ENCODE data around the gene SELENOT.
A peak's percentile ranks its signal among the peaks of the same experiment; 100 is the strongest.
"Not testable (repeated sequence)": the region's sequence is repeated elsewhere in the genome, so short reads cannot be mapped to it uniquely, and the experiment has no call there.

SELENOT gene

GRCh38 chr3:150607267-150608065 lies 4.3 kb downstream of the SELENOT start:
- DNase-seq (ENCODE audit: low spot score), result no peak

- no peak for DNase-seq (ENCODE audit: low spot score)
Measured at GRCh38 chr3:150609988-150610387, 6.9 kb downstream of the SELENOT start.

GRCh38 chr3:150610785-150611184 lies 7.7 kb downstream of the SELENOT start:
- no peak for DNase-seq (ENCODE audit: low spot score)

GRCh38 chr3:150611666-150612065 lies 8.5 kb downstream of the SELENOT start:
- DNase-seq (ENCODE audit: low spot score), result no peak

GRCh38 chr3:150612494-150612893 lies 9.4 kb downstream of the SELENOT start:
- DNase-seq (ENCODE audit: low spot score), result no peak

- DNase-seq (ENCODE audit: low spot score), result no peak
Measured at GRCh38 chr3:150613034-150613433, 9.9 kb downstream of the SELENOT start.

GRCh38 chr3:150613709-150614480 lies 10.8 kb downstream of the SELENOT start:
- DNase-seq (ENCODE audit: low spot score), result peak; percentile 28

DNA sequence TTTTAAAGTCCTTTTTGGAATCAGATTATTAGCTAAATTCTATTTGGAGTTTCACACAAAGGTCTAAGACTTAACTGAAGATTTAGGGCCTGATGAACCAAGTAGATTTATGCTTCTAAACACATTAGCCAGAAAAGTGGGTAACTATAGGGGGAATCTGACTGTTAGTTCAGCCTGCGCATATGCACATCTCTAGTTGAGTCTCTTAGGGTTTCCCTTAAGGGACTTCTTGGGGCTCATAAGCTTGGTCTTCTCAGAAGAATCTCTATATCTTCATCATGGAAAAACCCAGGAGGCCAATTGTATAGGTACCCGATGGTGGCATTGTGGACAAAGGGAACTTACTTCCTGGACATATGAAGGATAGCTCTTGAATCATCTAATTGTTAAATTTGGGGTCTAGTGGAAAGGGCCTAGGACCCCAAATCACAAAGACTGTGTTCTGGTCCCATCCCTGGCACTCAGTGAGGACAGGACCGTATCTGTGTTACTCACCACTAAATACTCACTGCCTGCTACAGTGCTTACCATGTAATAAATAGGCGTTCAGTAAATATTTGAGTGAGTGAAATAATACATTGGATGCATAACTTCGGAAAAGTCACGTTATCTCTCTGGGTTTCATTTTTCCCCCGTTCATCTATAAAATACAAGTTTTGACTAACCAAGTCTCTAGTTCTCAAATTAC lies 17.0 kb downstream of the SELENOT start:
- no peak for DNase-seq (ENCODE audit: low spot score)

DNA sequence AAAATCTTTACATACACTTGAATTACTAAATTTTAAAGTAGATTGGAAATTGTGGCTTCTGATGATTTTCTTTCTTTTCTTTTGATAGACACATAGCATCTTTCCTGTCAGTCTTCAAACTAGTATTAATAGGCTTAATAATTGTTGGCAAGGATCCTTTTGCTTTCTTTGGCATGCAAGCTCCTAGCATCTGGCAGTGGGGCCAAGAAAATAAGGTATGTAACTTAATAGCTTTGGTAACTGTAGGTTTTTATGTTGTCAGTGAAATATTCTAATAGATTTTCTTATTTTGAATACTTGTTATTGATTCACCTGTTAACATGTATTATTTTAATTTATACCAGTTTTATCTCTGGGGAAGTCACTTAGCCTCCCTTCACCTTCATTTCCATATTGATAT lies 19.8 kb downstream of the SELENOT start:
- not testable (repeated sequence) for DNase-seq (ENCODE audit: low spot score)

DNA sequence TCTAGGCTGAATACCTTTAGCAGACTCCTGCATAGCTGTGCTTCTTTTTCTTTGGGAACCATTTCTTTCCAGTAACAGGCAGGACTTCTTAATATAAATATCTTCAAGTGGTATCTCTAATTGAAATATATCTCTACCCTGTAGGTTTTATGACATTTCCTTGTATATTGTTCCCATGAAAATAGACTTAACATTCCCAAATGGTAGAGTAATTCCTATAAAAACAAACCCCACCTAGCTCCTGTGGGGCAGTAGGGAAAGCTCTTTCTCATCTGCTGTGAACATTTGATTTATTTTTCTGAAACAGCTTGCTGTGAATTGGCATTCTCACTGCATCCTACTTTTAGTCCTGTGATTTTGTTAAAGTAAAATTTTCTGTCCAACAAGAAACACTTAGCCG lies 20.8 kb downstream of the SELENOT start:
- DNase-seq (ENCODE audit: low spot score), result no peak

DNA sequence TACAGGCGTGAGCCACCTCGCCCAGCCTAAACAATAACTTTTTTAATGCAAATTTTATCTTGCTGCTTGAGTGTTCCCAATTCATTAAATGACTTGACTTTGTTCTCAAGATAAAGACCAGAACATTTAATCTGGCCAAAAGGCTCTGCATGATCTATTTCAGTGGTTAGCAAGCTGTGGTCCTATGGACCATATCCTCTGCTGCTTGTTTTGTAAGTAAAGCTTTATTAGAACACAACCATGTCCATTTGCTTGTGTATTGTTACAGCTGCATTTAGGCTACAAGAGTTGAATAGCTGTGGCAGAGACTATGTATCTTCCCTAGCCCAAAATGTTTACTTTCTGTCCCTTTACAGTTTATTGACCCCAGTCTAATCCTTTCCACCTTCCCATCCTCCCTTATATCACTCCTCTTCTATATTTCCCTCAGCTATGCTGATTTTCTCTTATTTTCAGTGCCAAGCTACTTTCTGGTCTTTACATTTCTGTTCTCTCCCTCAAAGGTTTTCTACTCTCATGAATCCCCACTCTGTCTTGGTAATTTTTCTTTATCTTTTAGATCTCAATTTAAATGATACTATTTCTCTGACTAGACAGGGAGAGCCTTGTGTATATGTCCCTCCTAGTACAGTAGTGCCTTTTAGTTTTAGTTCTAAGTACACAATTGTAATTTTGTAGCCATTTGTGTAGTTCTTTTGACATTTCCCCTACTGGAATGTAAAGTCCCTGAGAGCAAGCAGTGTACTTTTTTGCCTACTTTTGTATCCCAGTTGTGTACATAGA lies 23.2 kb downstream of the SELENOT start:
- DNase-seq (ENCODE audit: low spot score), result no peak

- DNase-seq (ENCODE audit: low spot score), result no peak
Measured at GRCh38 chr3:150627557-150627956, 24.4 kb downstream of the SELENOT start.

DNA sequence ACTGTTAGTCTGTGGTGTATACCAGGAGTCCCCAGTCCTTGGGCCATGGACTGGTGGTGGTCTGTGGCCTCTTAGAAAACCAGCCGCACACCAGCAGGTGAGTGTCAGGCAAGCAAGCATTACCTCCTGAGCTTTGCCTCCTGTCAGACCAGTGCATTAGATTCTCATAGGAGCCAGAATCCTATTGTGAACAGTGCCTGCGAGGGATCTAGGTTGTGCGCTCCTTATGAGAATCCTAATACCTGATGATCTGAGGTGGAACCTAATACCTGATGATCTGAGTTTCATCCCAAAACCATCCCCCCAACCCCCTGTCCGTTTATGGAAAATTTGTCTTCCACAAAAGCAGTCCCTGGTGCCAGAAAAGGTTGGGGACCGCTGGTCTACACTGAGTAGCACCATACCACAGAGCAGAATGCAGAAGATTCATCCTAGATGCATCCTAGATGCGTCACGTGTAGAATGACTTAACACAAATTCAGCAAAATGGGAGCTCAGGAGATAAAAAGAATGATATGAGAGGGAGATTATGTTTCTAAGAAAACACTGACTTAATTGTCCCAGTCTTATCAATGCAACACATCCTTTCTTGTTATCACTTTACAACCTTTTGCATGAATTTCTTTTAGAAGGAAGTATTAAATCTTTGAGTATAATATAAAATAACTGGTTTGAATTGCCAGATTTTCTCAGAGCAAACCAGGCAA lies 28.5 kb downstream of the SELENOT start:
- DNase-seq (ENCODE audit: low spot score), result no peak

GRCh38 chr3:150635076-150635475 lies 32.0 kb downstream of the SELENOT start:
- DNase-seq (ENCODE audit: low spot score), result no peak

DNA sequence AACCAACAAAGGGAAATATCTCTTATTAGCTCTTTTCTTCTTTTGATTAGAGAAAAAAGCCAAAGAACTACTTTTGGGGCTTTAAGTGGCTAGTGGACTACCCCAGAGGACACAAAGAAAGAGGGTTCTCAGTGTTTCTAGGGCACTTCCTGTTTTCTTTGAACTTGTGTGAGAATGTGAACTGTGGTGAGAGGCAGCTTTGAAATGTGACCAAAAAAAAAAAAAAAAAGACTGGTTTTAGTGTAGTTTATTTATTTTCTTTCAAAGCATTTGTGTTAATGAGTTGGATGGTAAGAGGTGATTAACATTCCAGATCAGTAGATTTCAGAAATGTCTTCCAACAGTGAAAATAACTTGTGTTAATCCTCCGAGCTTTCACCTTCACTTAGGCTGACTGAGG lies 32.4 kb downstream of the SELENOT start:
- peak; percentile 48 for DNase-seq (ENCODE audit: low spot score)

DNA sequence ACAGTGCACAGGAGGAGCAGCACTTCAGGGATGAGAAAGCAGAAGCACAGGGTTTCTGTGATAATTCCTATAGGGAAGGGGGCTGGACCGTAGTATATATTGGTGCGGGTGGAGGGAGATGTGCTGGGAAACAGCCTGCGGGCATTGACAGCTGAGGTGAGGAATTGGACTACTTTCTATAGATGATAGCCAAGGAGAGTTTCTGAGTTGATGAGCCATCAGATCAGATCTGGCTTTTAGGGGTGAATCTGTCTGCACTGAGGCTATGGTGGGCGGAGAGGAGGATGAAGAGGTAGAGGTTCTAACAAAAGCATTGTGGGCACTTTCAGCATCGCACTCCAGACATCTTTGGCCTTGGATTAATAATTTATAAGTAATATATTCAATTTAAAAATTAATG lies 33.1 kb downstream of the SELENOT start:
- DNase-seq (ENCODE audit: low spot score), result no peak

- no peak for DNase-seq (ENCODE audit: low spot score)
Measured at GRCh38 chr3:150639262-150639661, 36.1 kb downstream of the SELENOT start.

DNA sequence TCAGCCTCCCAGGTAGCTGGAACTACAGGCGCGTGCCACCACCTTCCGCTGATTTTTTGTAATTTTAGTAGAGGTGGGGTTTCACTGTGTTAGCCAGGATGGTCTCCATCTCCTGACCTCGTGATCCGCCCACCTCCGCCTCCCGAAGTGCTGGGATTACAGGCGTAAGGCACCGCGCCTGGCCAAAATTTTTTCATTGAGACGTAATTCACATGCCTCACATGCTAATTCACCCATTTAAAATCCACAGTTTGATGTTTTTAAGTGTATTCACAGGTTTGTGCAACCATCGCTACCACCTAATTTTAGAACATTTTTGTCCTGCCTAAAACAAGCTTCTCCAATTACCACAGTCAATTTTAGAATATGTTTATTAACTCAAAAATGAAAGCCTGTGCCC lies 37.1 kb downstream of the SELENOT start:
- no peak for DNase-seq (ENCODE audit: low spot score)

- no peak for DNase-seq (ENCODE audit: low spot score)
Measured at GRCh38 chr3:150653110-150653561, 50.0 kb downstream of the SELENOT start.

DNA sequence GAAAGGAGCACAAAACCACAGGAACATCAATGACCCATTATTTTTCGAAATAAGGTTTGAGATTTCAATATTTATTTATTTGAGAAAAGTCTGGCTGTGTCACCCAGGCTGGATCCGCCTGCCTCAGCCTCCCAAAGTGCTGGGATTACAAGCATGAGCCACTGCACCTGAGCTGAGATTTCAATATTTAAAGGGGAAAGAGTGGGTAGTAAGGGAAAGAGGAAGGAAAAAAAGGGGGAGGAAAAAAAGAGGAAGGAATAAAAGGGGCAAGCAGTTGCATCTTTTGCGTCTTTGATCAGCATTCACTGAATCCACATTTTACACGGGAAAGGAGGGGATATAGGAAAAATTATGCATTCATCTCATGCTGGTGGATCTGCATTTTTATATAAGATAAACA lies 53.2 kb downstream of the SELENOT start:
- no peak for DNase-seq (ENCODE audit: low spot score)
